Measurements from ENCODE around the gene EZH1. TPM values are rescaled to one million over a fixed set of nuclear protein-coding genes. Genes with fewer than 3 reads are reported as not detected.

The EZH1 gene
- total RNA-seq, 4 donors from 2014 or later: 32.6 to 55.2 (median 47.5) TPM

GRCh38 chr17:42691021-42691545, 53.8 kb downstream of the EZH1 start:
- no peaks in the 10 kb centered on the region for H3K27me3 ChIP-seq
- no peaks in the 10 kb centered on the region for H3K9me3 ChIP-seq
- in situ Hi-C loops (cut with MboI; ENCODE audit: low sequenced_read_pairs in 4 of 4) (loop anchor here in 2 of 4 donors (25.0 kb wide), 1 partner anchor 104 kb away; the partner anchor contains the start of gene PSMC3IP (in 2 of the 2)), intact Hi-C loops (cut with DNase I; ENCODE audit: low total_unique reads) (no loop called here)
- no peaks in the 10 kb centered on the region for H3K4me1 ChIP-seq
- ATAC-seq (no peak), DNase-seq (no peak)
- TF ChIP-seq POLR2A (IDR thresholded peaks at IDR 0.05): no peak
- TF ChIP-seq, protein P1, sequence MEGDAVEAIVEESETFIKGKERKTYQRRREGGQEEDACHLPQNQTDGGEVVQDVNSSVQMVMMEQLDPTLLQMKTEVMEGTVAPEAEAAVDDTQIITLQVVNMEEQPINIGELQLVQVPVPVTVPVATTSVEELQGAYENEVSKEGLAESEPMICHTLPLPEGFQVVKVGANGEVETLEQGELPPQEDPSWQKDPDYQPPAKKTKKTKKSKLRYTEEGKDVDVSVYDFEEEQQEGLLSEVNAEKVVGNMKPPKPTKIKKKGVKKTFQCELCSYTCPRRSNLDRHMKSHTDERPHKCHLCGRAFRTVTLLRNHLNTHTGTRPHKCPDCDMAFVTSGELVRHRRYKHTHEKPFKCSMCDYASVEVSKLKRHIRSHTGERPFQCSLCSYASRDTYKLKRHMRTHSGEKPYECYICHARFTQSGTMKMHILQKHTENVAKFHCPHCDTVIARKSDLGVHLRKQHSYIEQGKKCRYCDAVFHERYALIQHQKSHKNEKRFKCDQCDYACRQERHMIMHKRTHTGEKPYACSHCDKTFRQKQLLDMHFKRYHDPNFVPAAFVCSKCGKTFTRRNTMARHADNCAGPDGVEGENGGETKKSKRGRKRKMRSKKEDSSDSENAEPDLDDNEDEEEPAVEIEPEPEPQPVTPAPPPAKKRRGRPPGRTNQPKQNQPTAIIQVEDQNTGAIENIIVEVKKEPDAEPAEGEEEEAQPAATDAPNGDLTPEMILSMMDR (IDR thresholded peaks at IDR 0.05 in 4 of 5, conservative IDR thresholded peaks at IDR 0.05 in 1 of 5): no peak
- no peak overlapping the region for H3K4me3 ChIP-seq
- no peaks in the 10 kb centered on the region for H3K36me3 ChIP-seq
- H3K27ac ChIP-seq: no peak overlapping the region

DNA sequence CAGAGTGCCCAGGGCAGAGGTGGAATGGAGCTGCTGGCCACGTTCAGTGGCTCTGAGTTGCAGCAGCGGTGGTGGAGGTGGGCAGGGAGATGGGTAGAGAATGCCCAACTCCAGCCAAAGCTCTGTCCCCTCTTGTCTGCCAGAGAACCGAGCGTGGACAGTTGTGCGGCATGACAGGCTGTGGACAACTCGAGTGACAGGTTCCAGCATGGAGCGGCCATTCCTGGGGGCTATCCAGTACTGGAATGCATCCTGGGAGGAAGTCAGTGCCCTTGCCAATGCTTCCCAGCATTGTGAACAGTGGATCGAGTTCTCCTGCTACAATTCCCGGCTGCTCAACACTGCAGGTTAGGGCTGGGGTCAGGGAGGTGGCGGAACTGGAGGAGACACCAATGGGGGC, 54.2 kb downstream of the EZH1 start:
- DNase-seq: no peak
- Histone ChIP-seq H3K9me3 (no peaks in the 10 kb centered on the region), H3K27ac (no peak overlapping the region), H3K4me1 (no peaks in the 10 kb centered on the region), H3K36me3 (no peaks in the 10 kb centered on the region), H3K4me3 (no peak overlapping the region), H3K27me3 (no peaks in the 10 kb centered on the region)
- no peak for TF ChIP-seq POLR2A (IDR thresholded peaks at IDR 0.05)
- TF ChIP-seq, protein P1 (IDR thresholded peaks at IDR 0.05 in 4 of 5, conservative IDR thresholded peaks at IDR 0.05 in 1 of 5): no peak
- in situ Hi-C loops (cut with MboI; ENCODE audit: low sequenced_read_pairs in 4 of 4): loop anchor here in 2 of 4 donors (25.0 kb wide), 1 partner anchor 103 kb away; the partner anchor contains the start of gene PSMC3IP (in 2 of the 2)
- intact Hi-C loops (cut with DNase I; ENCODE audit: low total_unique reads): no loop called here
- no peak for ATAC-seq

DNA sequence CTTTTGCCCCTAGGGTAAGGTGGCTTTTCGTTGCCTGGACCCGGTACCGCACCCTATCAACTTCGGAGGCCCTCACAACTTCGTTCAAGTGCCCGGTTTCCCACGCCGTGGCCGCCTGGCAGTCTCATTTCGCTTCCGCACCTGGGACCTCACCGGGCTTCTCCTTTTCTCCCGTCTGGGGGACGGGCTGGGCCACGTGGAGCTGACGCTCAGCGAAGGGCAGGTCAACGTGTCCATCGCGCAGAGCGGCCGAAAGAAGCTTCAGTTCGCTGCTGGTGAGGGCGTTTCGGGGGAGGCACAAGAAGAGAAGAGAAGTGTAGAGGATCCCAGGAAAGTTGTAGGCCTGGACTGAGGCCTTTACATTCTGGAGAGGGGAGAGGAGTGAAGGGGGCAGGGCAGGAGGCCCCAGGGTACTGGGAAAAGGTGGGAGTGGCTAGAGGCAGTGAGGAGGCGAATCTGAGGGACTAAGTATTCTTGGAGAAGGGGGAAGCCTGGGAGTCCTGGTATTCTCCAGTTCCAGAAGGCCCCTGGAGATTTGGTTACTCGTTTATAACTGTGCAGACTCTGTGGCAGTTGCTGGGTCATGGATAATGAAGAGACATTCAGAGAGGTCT, 57.0 kb downstream of the EZH1 start:
- no peak for TF ChIP-seq POLR2A (IDR thresholded peaks at IDR 0.05)
- TF ChIP-seq, protein P1 (IDR thresholded peaks at IDR 0.05 in 4 of 5, conservative IDR thresholded peaks at IDR 0.05 in 1 of 5): no peak
- Histone ChIP-seq H3K4me3 (no peak overlapping the region), H3K4me1 (peaks cover 11 to 15% of the 10 kb centered on the region in 2 donors), H3K27ac (no peak overlapping the region), H3K36me3 (no peaks in the 10 kb centered on the region), H3K27me3 (no peaks in the 10 kb centered on the region), H3K9me3 (no peaks in the 10 kb centered on the region)
- ATAC-seq: no peak
- intact Hi-C loops (cut with DNase I; ENCODE audit: low total_unique reads): no loop called here
- no peak for DNase-seq
- in situ Hi-C loops (cut with MboI; ENCODE audit: low sequenced_read_pairs in 4 of 4): loop anchor here in 3 of 4 donors (10.0 to 25.0 kb wide), 2 partner anchors 101 to 103 kb away; partner anchors contain the start of gene PSMC3IP (in 2 of the 3)

- no peak for DNase-seq
- Histone ChIP-seq H3K36me3 (no peaks in the 10 kb centered on the region), H3K9me3 (no peaks in the 10 kb centered on the region), H3K4me3 (no peak overlapping the region), H3K4me1 (peaks cover 21 to 23% of the 10 kb centered on the region in 2 donors), H3K27me3 (no peaks in the 10 kb centered on the region), H3K27ac (no peak overlapping the region)
- no peak for ATAC-seq
- intact Hi-C loops (cut with DNase I; ENCODE audit: low total_unique reads): no loop called here
- in situ Hi-C loops (cut with MboI; ENCODE audit: low sequenced_read_pairs in 4 of 4): loop anchor here in 3 of 4 donors (10.0 to 25.0 kb wide), 2 partner anchors 99 to 102 kb away; partner anchors contain the start of gene PSMC3IP (in 2 of the 3)
- TF ChIP-seq, protein P1 (IDR thresholded peaks at IDR 0.05 in 4 of 5, conservative IDR thresholded peaks at IDR 0.05 in 1 of 5): no peak
- TF ChIP-seq POLR2A (IDR thresholded peaks at IDR 0.05): no peak
Measured at GRCh38 chr17:42686520-42687128, 58.2 kb downstream of the EZH1 start.
